Stimulated activated CD8-positive, alpha-beta memory T cell treated with anti-CD3 and anti-CD28 coated beads, Interleukin-7, amount 100 ng/mL, for 1 hour (primary cell): Measurements from ENCODE around the gene GALNT9.
"Not testable (repeated sequence)": the region's sequence is repeated elsewhere in the genome, so short reads cannot be mapped to it uniquely, and the experiment has no call there.

Source experiments
- DNase-seq, 2 donors: peaks; one replicate each; pipeline ENCODE4 v3.0.0-alpha.2; 2020; ENCODE audit warnings: low read depth in 2 of 2

The GALNT9 gene

DNA sequence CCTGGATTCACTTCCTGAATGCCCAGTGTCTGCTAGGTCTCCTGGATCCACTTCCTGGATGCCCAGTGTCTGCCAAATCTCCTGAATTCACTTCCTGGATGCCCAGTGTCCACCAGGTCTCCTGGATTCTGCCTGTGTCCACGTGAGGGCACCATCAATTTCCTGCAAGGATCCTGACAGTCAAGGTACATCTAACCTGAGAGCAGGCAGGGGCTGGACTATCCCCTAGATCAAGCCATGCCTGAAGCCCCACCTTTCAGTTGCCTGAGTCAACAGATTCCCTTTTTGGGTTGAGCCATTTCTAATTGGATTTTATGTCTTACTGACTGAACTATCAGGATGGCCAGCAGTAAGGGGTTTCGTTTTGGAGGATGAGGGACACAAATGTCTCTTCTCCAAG is 49.5 kb downstream of the GALNT9 start:
- DNase-seq: no peak

DNA sequence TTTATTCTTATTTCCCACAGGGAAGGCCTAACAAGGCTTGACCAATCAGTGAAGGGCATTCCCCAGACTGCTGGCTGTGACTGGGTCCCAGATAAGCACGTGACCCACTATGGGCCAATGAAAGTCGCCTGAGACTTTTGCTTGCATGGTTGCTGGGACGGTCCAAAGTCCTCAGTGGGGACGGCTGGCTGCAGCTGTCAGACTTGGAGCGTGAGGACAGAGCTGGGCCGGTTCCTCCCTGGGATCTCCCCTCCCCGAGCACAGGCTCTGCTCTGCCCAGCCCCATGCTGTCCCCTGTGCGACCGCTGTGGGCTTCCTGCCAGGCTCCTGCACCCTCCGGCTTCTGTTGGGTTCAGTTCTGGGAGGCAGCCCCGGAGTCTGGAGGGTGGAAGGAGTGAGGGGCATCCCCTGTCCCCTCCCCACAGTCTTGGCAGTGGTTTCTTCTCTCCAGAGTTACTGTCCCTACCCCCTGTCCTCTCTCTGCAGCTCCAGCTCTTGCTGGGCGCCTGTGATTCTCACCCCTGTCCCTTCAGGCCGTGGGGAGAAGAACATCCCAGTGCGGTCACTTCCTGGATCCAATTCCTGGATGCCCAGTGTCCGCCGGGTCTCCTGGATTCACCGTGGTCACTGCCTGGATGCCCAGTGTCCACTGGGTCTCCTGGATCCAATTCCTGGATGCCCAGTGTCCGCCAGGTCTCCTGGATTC is 50.1 kb downstream of the GALNT9 start:
- DNase-seq: no peak

DNA sequence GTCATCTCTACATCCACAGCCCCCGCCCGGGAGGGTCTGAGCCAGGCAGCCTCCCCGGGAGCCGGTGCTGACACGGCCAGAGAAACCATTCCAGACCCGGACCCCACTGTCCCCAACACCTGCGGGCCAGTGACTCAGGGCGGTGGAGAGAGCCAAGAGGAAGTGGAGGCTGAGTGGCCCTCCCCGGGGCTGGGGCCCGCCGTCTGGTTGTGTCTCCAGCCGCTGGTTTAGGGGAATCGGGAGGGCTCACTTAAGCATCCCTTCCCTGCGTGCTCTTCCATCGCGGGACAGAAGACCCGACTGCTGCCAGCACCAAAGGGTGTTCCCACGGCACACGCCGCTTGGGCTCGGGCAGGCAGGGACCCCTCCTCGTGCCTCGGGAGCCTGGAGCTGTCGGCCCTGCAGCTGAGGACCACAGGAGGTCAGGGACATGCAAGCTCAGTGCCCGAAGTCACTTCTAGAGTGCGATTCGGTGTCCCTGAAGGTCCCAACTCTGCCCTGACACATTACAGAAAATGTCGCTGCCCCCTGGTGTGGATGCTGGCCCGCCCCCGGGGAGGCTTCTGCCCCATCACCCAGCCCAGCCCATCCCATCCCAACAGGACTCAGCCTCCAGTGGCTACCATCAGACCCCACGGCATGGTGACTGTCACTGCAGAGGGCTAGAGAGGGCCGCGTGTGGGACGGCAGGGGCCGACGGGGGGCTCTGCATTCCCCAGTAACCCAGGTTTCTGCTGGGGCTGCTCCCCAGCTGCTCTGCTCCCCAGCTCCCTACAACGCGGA is 50.8 kb downstream of the GALNT9 start:
- DNase-seq: no peak

DNA sequence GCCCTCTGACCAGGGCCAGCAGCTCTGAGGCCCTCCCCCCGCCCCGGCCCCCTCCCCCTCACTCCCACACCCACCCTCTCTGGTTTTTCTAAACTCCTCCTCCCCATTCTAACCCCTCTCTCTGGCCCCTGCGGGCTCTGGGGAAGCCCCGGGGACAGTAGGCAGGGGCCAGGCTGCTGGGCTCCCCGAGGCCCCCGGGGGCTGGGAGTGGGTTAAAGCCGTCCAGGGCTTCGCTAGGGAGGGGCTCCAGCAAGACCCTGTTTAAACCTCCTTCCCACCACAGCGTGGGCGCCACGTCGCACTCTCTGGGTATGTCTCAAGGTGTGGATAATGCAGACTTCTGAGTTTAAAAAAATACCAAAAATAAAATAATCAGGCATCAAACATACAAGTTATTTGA is 51.4 kb downstream of the GALNT9 start:
- no peak for DNase-seq

DNA sequence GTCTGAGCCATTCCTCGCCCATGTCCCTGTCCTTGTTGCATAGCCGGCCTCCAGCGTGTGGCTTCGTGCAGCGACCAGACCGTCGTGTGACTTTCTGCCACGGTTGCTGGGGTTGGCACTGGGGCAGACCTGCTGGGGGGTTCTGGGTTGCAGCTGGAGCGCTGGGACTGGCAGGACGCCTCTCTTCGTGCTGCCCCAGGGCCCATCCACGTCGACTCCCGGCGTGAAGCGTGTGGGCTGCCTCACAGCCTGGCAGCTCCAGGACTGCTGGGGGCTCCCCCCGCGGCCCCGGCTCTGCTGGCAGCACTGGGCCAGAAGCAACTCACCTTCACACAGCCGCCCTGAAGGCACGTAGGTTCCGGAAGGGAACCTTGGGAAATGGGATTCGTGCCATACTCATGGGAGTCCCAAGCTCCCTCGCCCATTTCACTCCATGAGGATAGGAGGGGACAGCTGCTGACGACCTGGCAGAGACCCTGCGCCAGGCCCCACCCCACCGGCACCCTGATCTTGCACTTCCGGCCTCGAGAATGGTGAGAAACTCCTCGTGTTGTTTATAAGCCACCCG is 51.9 kb downstream of the GALNT9 start:
- DNase-seq: no peak

DNA sequence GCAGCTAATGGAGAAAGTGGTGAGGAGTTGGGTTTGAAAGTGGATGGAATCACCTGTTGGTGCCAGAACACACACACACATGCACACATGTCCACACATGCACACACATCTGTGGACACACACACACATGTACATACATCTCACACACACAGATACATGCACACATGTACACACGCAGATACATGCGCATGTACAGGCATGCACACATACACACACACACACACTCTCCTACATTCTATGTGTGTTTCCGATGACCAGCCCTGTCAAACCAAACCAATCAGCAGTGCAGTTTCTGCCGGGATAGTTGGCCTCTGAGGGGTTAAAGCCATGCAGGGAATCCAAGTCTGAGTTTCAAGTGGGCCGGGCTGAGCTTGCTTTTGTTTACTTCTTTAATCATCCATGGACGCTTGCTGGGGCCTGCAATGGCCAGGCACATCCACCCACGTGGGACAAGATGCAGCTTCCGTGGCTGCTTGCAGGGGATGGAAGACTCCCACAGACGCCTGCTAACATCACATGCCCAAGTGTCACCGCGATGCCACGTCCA is 52.5 kb downstream of the GALNT9 start:
- DNase-seq: no peak

DNA sequence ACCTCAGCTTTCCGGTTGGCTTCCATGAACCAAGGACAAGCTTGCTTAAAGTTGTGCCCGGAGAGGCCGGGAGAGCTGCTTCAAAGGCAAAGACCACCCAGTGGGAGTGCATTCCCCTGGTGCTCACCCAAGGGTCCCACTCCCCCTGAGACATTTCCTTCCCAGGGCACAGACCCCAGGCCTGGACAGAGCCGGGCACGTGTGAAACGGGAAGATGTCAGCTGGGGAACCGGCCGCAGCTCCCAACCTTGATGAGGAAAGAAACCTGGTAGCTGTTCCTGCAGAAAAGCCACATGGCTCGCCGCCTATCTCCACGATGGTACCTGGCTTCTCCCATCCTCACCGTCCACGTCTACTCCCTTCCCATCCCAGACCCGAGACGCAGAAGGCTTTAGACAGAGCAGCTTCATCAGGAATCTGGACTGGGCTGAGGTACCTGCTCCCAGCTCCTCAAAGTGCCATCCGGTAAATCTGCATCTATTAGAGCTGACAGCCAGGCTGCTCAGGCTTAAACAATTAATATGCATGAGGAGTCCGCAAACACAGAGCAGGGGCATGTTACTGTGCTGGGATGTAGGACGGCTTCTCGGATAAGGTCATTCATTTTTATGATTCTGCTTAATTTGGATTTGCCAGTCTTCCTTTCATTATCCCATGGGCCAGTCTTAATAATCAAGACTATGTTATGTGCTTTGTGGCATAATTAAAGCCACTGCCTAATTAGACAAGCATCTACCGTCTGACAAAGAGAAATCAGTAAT is 53.1 kb downstream of the GALNT9 start:
- DNase-seq: no peak

DNA sequence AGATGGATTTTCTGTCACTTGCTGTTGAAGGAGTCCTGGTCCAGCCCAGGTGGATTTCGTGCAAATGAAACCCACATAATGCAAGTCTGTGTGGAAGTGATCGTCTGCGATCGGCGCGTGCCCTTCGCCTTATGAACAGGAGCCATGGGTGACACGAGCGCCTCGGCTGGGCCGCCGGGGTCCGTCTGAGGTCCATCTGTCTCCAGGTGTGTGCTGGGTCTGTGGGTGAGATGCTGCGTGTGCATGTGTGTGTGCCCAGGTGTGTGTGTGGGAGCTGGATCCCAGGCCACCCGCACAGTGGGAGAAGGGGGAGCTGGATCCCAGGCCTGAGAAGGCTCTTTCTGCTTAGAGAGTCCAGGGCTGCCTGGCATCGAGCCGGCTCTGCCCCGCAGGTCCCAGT is 53.8 kb downstream of the GALNT9 start:
- no peak for DNase-seq

DNA sequence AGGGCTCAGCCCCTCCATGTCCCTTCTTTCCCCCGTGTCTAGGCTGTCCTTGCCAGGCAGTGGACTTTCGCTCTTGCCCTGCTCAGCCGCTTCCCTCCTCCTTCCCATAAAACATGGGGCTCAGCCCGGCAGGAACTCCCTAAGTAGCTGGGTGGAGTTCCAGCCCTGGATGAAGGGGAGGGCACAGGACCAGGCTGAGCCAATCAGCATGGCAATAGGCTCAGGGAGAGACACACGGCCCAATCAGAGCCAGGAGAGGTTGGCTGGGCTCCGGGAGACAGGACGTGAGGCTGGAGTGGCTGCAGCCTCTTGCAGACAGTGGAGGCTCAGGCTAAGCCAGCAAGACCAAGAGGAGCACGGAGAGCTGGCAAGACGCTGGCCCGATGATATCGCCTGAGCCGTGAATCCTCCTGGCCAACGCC is 54.3 kb downstream of the GALNT9 start:
- DNase-seq: no peak

DNA sequence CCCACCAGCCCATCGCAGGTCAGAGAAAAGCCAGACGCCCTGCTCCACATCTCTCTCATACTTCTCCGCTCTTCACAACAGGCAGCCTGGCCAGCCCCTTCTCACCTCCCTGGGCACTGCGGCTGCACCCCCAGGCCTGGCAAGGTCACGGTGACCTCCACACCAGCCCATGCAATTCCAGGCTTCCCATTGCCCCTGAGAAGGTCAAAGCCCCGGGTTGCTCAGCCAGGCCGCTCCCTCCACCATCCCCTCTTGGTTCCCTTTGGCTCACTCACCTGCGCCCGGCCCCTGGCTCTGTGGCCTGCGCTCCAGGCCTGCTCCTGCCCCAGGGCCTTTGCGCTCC is 55.4 kb downstream of the GALNT9 start:
- no peak for DNase-seq

DNA sequence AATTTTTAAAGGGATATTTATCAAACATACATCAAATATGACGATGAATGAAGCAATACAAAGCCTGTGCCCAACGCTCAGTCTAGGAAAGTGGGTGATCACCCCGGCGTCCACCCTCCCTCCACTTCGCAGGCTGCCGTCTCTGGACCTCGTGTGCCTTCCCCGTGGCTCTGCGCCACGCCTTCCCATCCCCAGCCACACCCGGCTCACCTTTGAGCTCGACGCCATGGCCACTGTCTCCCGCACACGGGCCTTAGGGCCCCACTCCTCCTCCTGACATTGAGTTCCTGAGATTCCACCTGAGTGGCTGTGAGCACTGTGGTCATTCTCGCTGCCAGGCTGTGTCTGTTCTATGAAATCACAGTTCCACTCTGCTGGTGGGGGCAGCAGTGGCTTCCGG is 56.7 kb downstream of the GALNT9 start:
- no peak for DNase-seq

DNA sequence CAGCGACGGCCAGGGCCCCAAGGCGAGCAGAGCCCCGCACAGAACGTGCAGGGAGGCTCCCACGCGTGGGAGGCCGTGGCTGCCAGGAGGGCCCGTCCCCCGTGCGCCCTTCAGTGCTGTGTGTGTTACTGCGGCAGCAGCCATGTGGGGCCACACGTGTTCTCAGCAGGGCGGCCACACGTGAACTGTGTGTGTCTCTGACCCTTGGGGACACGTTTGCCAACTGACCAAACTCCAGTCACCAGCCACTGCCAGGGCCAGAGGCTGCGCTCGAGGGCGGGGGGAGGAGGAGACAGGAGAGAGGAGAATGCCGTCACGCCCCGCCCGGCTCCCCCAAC is 57.7 kb downstream of the GALNT9 start:
- DNase-seq: no peak

DNA sequence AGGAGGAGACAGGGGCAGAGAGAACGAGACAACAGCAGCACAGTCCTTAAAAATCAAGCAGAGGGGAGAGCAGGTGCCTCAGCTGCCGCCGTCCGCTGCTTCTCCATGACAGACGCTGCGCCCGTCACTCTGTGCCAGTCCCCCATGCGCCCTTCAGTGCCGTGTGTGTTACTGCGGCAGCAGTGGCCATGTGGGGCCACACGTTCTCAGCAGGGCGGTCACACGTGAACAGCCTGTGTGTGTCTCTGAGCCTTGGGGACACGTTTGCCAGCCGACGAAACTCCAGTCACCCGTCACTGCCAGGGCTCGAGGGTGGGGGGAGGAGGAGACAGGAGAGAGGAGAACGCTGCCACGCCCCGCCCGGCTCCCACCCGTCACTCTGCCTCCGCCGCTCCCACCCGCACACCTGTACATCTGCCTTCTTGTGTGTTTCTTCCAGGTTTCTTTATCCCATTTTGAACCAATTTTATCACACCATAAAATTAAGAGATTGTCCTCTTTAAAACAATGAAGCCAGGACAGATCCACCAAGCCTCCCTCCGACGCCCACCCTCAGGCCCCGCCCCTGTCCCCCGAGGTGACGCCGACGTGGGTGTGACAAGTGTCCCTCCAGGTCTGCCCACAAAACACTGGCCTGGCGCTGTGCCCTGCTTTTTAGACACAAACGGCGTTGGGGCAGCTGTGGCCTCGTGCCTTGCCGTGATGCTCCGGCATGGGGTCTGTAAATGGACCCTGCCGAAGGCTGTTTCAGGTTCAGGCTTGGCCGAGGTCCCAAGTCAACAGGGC is 58.2 kb downstream of the GALNT9 start:
- DNase-seq: no peak

DNA sequence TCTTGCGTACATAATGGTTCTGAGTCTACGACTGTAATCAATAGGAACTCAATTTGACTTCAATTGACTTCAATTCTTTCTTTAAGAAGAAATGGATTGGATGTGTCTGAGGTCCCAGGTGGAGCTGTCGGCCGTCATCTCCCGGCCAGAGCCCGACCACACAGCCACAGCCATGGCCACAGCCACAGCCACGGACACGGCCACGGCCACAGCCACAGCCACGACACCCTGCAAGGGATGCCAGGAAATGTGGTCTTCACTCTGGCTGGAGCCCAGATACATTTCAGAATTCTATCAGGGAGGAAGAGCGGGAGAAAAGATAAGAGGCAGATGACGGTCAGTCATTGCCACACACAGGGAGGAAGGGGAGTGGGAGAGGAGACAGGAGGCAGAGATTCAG is 58.9 kb downstream of the GALNT9 start:
- no peak for DNase-seq

DNA sequence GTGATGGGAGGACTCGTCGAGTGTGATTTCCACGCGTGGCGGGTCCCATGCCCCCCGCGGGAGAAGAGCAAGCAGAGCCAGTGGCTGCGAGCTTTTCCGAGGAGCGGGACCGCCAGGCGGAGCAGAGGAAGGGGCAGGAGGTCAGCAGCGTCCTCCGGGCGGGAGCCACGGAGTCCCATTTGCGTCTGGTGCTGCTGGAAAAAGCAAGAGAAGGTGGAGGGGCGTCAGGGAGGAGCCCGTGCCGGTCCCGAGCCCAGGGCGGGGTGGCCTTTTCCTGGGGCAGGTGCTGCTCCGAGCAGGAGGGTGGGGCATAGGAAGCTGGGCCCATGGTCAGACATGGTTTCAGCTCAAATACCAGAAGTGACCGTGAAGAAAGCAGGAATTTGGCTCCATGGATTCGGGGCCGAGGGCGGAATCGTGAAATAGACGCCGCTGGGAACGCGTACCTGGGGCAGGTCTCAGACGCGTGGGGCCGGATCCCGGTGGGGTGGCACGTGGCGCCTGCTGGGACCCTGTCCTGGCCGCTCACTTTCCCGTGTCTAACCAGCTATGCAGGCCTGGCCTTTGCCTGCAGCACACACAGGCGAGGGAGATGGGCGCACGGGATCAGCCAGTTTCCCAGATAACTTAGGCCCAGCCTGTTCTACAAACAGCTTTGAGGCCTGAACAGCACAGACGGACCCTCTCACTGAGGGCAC is 60.0 kb downstream of the GALNT9 start:
- DNase-seq: no peak

DNA sequence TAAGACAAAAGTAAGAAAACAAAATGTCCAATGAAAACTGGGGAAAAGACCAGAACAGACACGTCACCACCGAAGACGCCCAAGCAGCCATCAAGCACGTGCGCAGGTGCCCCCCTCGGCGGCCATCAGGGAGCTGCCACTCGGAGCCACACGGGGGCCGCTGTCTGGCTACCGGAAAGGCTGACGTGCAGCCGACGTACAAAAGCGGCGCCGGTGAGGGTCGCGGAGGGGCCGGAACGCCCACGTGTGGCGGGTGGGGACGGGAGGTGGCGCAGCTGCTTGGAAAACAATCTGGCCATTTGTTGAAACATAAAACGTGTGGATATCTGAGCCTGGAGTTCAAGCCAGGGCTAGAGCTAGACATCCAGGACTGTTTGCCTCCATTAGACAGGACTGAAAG is 60.7 kb downstream of the GALNT9 start:
- DNase-seq: no peak

DNA sequence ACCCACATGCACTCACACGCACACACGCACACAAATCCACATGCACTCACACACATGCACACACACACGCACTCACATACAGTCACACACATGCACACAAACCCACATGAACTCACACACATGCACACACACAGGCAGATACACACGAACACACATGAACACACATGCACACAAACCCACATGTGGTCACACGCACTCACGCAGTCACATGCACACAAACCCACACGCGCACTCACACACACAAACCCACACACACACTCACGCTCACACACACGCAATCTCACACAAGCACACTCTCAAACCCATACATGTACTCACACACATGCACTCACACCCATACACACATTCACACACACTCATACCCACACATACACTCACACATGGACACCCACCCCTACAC is 61.5 kb downstream of the GALNT9 start:
- no peak for DNase-seq

DNA sequence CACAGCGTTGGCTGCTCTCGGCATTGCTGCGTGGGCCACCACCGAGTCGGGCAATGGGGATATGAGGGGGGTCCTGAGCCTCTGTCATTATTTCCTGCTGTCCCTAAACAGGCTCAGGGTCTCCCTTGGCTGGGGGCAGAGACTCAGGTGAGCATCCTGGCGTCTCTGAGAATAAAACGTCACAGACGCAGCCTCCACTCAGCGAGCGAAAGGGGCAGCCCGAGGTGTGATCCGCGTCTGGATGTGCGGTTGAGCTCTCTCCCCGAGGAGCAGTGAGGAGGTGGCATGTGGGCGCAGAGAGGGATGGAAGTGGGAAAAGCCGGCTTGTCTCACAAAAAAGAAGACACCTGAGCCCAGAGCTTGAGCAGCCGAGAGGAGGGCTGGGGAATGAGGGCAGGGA is 62.6 kb downstream of the GALNT9 start:
- no peak for DNase-seq

DNA sequence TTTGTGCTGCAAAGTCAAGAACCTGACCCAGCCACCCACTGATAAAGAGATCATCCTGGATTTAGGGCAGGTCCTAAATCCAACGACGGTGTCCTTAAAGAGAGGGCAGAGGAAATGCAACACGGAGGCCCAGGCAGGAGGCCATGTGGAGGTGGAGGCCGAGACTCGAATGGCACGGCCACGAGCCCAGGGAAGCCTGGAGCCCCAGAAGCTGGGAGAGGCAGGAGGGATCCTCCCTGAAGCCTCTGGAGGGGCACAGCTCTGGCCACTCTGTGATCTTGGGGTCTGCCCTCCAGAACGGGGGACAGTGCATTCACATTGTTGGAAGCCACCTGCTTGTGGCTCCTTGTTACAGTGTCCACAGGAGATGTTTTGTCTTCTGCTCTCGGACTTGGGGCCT is 63.0 kb downstream of the GALNT9 start:
- no peak for DNase-seq

DNA sequence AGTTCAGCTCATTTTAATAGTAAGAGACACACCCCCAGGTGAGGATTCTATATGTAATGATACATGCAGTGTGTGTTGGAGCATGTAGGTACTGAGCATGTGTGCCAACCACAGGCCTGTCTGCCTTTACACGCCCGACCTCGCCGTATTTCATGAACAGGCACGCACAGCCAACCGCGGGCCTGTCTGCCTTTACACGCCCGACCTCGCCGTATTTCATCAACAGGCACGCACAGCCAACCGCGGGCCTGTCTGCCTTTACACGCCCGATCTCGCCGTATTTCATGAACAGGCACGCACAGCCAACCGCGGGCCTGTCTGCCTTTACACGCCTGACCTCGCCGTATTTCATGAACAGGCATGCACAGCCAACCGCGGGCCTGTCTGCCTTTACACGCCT is 63.6 kb downstream of the GALNT9 start:
- not testable (repeated sequence) for DNase-seq
